Measurements from ENCODE around the gene OR5J2. TPM values are rescaled to one million over a fixed set of nuclear protein-coding genes. Genes with fewer than 3 reads are reported as not detected.
A peak's percentile ranks its signal among the peaks of the same experiment; 100 is the strongest.
"Not testable (repeated sequence)": the region's sequence is repeated elsewhere in the genome, so short reads cannot be mapped to it uniquely, and the experiment has no call there.

OR5J2 gene
- total RNA-seq, result not detected

- DNase-seq (no peak), ATAC-seq (replicated peaks in 1 of 2) (no peak)
- H3K27ac Mint-ChIP-seq, result no peak within 1 kb of the TSS
- H3K36me3 Mint-ChIP-seq (ENCODE audit: insufficient read depth in 2 of 2), result peaks cover 0 to 4% of the 10 kb centered on the region in 2 donors
- no peaks in the 10 kb centered on the region for H3K27me3 Mint-ChIP-seq (ENCODE audit: low read depth)
- no peak within 1 kb of the TSS for H3K4me3 Mint-ChIP-seq
- no peaks in the 10 kb centered on the region for H3K4me1 Mint-ChIP-seq (ENCODE audit: low read depth)
- H3K9me3 Mint-ChIP-seq, result peaks cover 6 to 9% of the 10 kb centered on the region in 2 donors
These were observed at the start of gene OR5J2 for GRCh38 chr11:56176318-56176717. Gene OR5J2 (plus strand): TSS chr11:56176618. CDS start chr11:56176618, 0 bp downstream.

GRCh38 chr11:56140151-56140661 is 36.2 kb upstream of the OR5J2 start, which contains the start of gene OR8J3:
Gene OR8J3 (minus strand): TSS chr11:56140201. CDS start chr11:56137718, 2,483 bp downstream.
- no peak within 1 kb of the TSS for H3K27ac Mint-ChIP-seq
- no peak for ATAC-seq (replicated peaks in 1 of 2)
- no peaks in the 10 kb centered on the region for H3K27me3 Mint-ChIP-seq (ENCODE audit: low read depth)
- H3K36me3 Mint-ChIP-seq (ENCODE audit: insufficient read depth in 2 of 2), result no peaks in the 10 kb centered on the region
- no peak within 1 kb of the TSS for H3K4me3 Mint-ChIP-seq
- H3K9me3 Mint-ChIP-seq, result peaks cover 2 to 6% of the 10 kb centered on the region in 2 donors
- no peaks in the 10 kb centered on the region for H3K4me1 Mint-ChIP-seq (ENCODE audit: low read depth)
- no peak for DNase-seq

GRCh38 chr11:56143681-56144080 is 32.7 kb upstream of the OR5J2 start:
- not testable (repeated sequence) for H3K4me1 Mint-ChIP-seq (ENCODE audit: low read depth); H3K27me3 Mint-ChIP-seq (ENCODE audit: low read depth); H3K36me3 Mint-ChIP-seq (ENCODE audit: insufficient read depth in 2 of 2); H3K4me3 Mint-ChIP-seq; ATAC-seq (replicated peaks in 1 of 2); H3K27ac Mint-ChIP-seq; DNase-seq; H3K9me3 Mint-ChIP-seq

GRCh38 chr11:56151376-56151775 is 25.0 kb upstream of the OR5J2 start:
- no peaks in the 10 kb centered on the region for H3K4me1 Mint-ChIP-seq (ENCODE audit: low read depth)
- ATAC-seq (replicated peaks in 1 of 2) (no peak), DNase-seq (no peak)
- H3K27ac Mint-ChIP-seq, result no peak overlapping the region
- peaks cover 12 to 17% of the 10 kb centered on the region in 2 donors for H3K9me3 Mint-ChIP-seq
- H3K36me3 Mint-ChIP-seq (ENCODE audit: insufficient read depth in 2 of 2), result no peaks in the 10 kb centered on the region
- no peaks in the 10 kb centered on the region for H3K27me3 Mint-ChIP-seq (ENCODE audit: low read depth)
- H3K4me3 Mint-ChIP-seq, result no peak overlapping the region

GRCh38 chr11:56152333-56152732 is 24.1 kb upstream of the OR5J2 start:
- peaks cover 15 to 20% of the 10 kb centered on the region in 2 donors for H3K9me3 Mint-ChIP-seq
- H3K27me3 Mint-ChIP-seq (ENCODE audit: low read depth), result no peaks in the 10 kb centered on the region
- ATAC-seq (replicated peaks in 1 of 2), result no peak
- H3K4me3 Mint-ChIP-seq, result no peak overlapping the region
- no peak for DNase-seq
- no peaks in the 10 kb centered on the region for H3K4me1 Mint-ChIP-seq (ENCODE audit: low read depth)
- no peaks in the 10 kb centered on the region for H3K36me3 Mint-ChIP-seq (ENCODE audit: insufficient read depth in 2 of 2)
- H3K27ac Mint-ChIP-seq, result no peak overlapping the region

- Mint-ChIP-seq H3K4me3 (no peak within 1 kb of the TSS), H3K9me3 (peaks cover 8 to 10% of the 10 kb centered on the region in 2 donors), H3K36me3 (ENCODE audit: insufficient read depth in 2 of 2) (no peaks in the 10 kb centered on the region), H3K27ac (no peak within 1 kb of the TSS), H3K4me1 (ENCODE audit: low read depth) (no peaks in the 10 kb centered on the region), H3K27me3 (ENCODE audit: low read depth) (no peaks in the 10 kb centered on the region)
- DNase-seq (no peak), ATAC-seq (replicated peaks in 1 of 2) (no peak)
These were observed 16.2 kb upstream of the OR5J2 start, which contains the start of gene OR8K5 for GRCh38 chr11:56160217-56160616. Gene OR8K5 (minus strand): TSS chr11:56160317. CDS start chr11:56160317, 0 bp downstream.

- no peak overlapping the region for H3K4me3 Mint-ChIP-seq
- H3K27me3 Mint-ChIP-seq (ENCODE audit: low read depth), result no peaks in the 10 kb centered on the region
- H3K27ac Mint-ChIP-seq, result no peak overlapping the region
- no peaks in the 10 kb centered on the region for H3K4me1 Mint-ChIP-seq (ENCODE audit: low read depth)
- DNase-seq (no peak), ATAC-seq (replicated peaks in 1 of 2) (no peak)
- no peaks in the 10 kb centered on the region for H3K36me3 Mint-ChIP-seq (ENCODE audit: insufficient read depth in 2 of 2)
- peaks cover 7 to 9% of the 10 kb centered on the region in 2 donors for H3K9me3 Mint-ChIP-seq
These were observed 12.6 kb upstream of the OR5J2 start for GRCh38 chr11:56163804-56164203.

- Mint-ChIP-seq H3K9me3 (peaks cover 3 to 14% of the 10 kb centered on the region in 2 donors), H3K27ac (peak overlapping the region; percentile 62), H3K4me1 (ENCODE audit: low read depth) (no peaks in the 10 kb centered on the region), H3K4me3 (no peak overlapping the region), H3K27me3 (ENCODE audit: low read depth) (no peaks in the 10 kb centered on the region), H3K36me3 (ENCODE audit: insufficient read depth in 2 of 2) (no peaks in the 10 kb centered on the region)
- ATAC-seq (replicated peaks in 1 of 2) (no peak), DNase-seq (no peak)
These were observed 4.1 kb upstream of the OR5J2 start for GRCh38 chr11:56172256-56172830.

- DNase-seq, result no peak
- Mint-ChIP-seq H3K36me3 (ENCODE audit: insufficient read depth in 2 of 2) (peaks cover 0 to 5% of the 10 kb centered on the region in 2 donors), H3K27ac (no peak overlapping the region), H3K4me1 (ENCODE audit: low read depth) (no peaks in the 10 kb centered on the region), H3K9me3 (peaks cover 11 to 16% of the 10 kb centered on the region in 2 donors), H3K4me3 (no peak overlapping the region), H3K27me3 (ENCODE audit: low read depth) (no peaks in the 10 kb centered on the region)
- ATAC-seq (replicated peaks in 1 of 2), result no peak
These were observed 7.0 kb downstream of the OR5J2 start for GRCh38 chr11:56183459-56183858.

- ATAC-seq (replicated peaks in 1 of 2), result no peak
- H3K4me1 Mint-ChIP-seq (ENCODE audit: low read depth), result no peaks in the 10 kb centered on the region
- DNase-seq, result no peak
These were observed 12.2 kb downstream of the OR5J2 start for GRCh38 chr11:56188602-56189001.

GRCh38 chr11:56196705-56197104 is 20.3 kb downstream of the OR5J2 start:
- Mint-ChIP-seq H3K27me3 (ENCODE audit: low read depth) (no peaks in the 10 kb centered on the region), H3K4me1 (ENCODE audit: low read depth) (no peaks in the 10 kb centered on the region), H3K36me3 (ENCODE audit: insufficient read depth in 2 of 2) (no peaks in the 10 kb centered on the region), H3K4me3 (no peak overlapping the region), H3K9me3 (peaks cover 4 to 5% of the 10 kb centered on the region in 2 donors), H3K27ac (no peak overlapping the region)
- ATAC-seq (replicated peaks in 1 of 2), result no peak
- DNase-seq, result no peak

More at GRCh38 chr11:56188602-56189001, 12.2 kb downstream of the OR5J2 start:
- no peak overlapping the region for H3K4me3 Mint-ChIP-seq
- H3K36me3 Mint-ChIP-seq (ENCODE audit: insufficient read depth in 2 of 2), result peaks cover 2 to 3% of the 10 kb centered on the region in 2 donors
- no peak overlapping the region for H3K27ac Mint-ChIP-seq
- no peaks in the 10 kb centered on the region for H3K27me3 Mint-ChIP-seq (ENCODE audit: low read depth)
- peaks cover 13 to 18% of the 10 kb centered on the region in 2 donors for H3K9me3 Mint-ChIP-seq

GRCh38 chr11:56197367-56197766 is 20.9 kb downstream of the OR5J2 start:
- no peaks in the 10 kb centered on the region for H3K27me3 Mint-ChIP-seq (ENCODE audit: low read depth)
- no peaks in the 10 kb centered on the region for H3K36me3 Mint-ChIP-seq (ENCODE audit: insufficient read depth in 2 of 2)
- no peak overlapping the region for H3K27ac Mint-ChIP-seq
- no peak for ATAC-seq (replicated peaks in 1 of 2)
- no peak for DNase-seq
- peaks cover 4 to 5% of the 10 kb centered on the region in 2 donors for H3K9me3 Mint-ChIP-seq
- no peak overlapping the region for H3K4me3 Mint-ChIP-seq
- no peaks in the 10 kb centered on the region for H3K4me1 Mint-ChIP-seq (ENCODE audit: low read depth)

GRCh38 chr11:56207790-56208189 is 31.4 kb downstream of the OR5J2 start:
- no peaks in the 10 kb centered on the region for H3K27me3 Mint-ChIP-seq (ENCODE audit: low read depth)
- no peaks in the 10 kb centered on the region for H3K4me1 Mint-ChIP-seq (ENCODE audit: low read depth)
- H3K4me3 Mint-ChIP-seq, result no peak overlapping the region
- ATAC-seq (replicated peaks in 1 of 2) (no peak), DNase-seq (no peak)
- no peak overlapping the region for H3K27ac Mint-ChIP-seq
- H3K9me3 Mint-ChIP-seq, result peaks cover 9 to 13% of the 10 kb centered on the region in 2 donors
- H3K36me3 Mint-ChIP-seq (ENCODE audit: insufficient read depth in 2 of 2), result no peaks in the 10 kb centered on the region

- DNase-seq (no peak), ATAC-seq (replicated peaks in 1 of 2) (no peak)
- peaks cover 0 to 9% of the 10 kb centered on the region in 2 donors for H3K36me3 Mint-ChIP-seq (ENCODE audit: insufficient read depth in 2 of 2)
- no peak overlapping the region for H3K27ac Mint-ChIP-seq
- peaks cover 10 to 15% of the 10 kb centered on the region in 2 donors for H3K9me3 Mint-ChIP-seq
- H3K4me3 Mint-ChIP-seq, result no peak overlapping the region
- no peaks in the 10 kb centered on the region for H3K27me3 Mint-ChIP-seq (ENCODE audit: low read depth)
- no peaks in the 10 kb centered on the region for H3K4me1 Mint-ChIP-seq (ENCODE audit: low read depth)
These were observed 38.1 kb downstream of the OR5J2 start for GRCh38 chr11:56214537-56214936.

Data from activated T-cell treated with anti-CD3 and anti-CD28 coated beads, Interleukin-2, amount 50 U/mL, for 72 hours (primary cell).